MM.1S (cell line): ENCODE results near the gene CHID1.

Experiments used
- CTCF ChIP-seq: fragments of 300-600 bp; sonication (generic); IDR thresholded peaks from 2 replicates; pipeline ENCODE4 v1.5.1; 2016; ENCODE audit warnings: antibody characterized with exemption, low read length, mixed read lengths
- EZH2phosphoT487 ChIP-seq: fragments of 300-600 bp; sonication (generic); IDR thresholded peaks from 2 replicates; pipeline ENCODE4 v1.6.1; 2018; ENCODE audit warnings: antibody characterized with exemption, low read length

GRCh38 chr11:836700-837099 is 73.9 kb downstream of the CHID1 start:
- TF ChIP-seq CTCF (no peak), EZH2phosphoT487 (no peak)
